ENCODE data around the gene DESI2.

DNA sequence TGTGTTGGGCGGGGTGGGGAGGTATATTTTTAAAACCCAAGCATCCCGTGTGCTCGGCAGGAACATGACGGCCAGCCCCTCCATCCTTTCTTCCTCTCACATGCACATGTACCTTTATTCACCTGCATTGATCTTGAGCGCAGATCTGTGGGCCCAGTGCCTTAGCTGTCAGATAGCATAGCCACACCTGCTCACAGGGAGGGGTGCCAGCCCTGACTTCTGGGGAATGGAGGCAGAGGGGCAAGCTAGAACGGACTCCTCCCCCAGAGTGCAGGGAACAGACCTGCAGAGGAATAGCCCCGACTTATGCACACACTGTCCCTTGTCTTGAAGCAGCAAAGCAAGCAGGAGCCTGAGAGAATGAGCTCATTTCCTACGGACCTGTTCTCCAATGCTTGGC is 56.1 kb downstream of the DESI2 start:
- no peak for TF ChIP-seq CEBPB (IDR thresholded peaks at IDR 0.05)
- TF ChIP-seq, protein P1, sequence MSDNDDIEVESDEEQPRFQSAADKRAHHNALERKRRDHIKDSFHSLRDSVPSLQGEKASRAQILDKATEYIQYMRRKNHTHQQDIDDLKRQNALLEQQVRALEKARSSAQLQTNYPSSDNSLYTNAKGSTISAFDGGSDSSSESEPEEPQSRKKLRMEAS (IDR thresholded peaks at IDR 0.05), result no peak
- TF ChIP-seq EGR1 (IDR thresholded peaks at IDR 0.05), result no peak
- no peak for TF ChIP-seq EP300 (IDR thresholded peaks at IDR 0.05; ENCODE audit: borderline replicate concordance)
- no peak for TF ChIP-seq NFIC (IDR thresholded peaks at IDR 0.05)
- no peak for TF ChIP-seq FOXM1 (IDR thresholded peaks at IDR 0.05; ENCODE audit: borderline replicate concordance, low read depth)
- TF ChIP-seq YY1 (IDR thresholded peaks at IDR 0.05; ENCODE audit: low read depth), result no peak
- TF ChIP-seq CREB1 (IDR thresholded peaks at IDR 0.05; ENCODE audit: low read depth), result no peak
- no peak for TF ChIP-seq TAF1 (IDR thresholded peaks at IDR 0.05; ENCODE audit: low read depth)
- TF ChIP-seq, protein P2, sequence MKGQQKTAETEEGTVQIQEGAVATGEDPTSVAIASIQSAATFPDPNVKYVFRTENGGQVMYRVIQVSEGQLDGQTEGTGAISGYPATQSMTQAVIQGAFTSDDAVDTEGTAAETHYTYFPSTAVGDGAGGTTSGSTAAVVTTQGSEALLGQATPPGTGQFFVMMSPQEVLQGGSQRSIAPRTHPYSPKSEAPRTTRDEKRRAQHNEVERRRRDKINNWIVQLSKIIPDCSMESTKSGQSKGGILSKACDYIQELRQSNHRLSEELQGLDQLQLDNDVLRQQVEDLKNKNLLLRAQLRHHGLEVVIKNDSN (IDR thresholded peaks at IDR 0.05), result no peak
- TF ChIP-seq, protein P3, sequence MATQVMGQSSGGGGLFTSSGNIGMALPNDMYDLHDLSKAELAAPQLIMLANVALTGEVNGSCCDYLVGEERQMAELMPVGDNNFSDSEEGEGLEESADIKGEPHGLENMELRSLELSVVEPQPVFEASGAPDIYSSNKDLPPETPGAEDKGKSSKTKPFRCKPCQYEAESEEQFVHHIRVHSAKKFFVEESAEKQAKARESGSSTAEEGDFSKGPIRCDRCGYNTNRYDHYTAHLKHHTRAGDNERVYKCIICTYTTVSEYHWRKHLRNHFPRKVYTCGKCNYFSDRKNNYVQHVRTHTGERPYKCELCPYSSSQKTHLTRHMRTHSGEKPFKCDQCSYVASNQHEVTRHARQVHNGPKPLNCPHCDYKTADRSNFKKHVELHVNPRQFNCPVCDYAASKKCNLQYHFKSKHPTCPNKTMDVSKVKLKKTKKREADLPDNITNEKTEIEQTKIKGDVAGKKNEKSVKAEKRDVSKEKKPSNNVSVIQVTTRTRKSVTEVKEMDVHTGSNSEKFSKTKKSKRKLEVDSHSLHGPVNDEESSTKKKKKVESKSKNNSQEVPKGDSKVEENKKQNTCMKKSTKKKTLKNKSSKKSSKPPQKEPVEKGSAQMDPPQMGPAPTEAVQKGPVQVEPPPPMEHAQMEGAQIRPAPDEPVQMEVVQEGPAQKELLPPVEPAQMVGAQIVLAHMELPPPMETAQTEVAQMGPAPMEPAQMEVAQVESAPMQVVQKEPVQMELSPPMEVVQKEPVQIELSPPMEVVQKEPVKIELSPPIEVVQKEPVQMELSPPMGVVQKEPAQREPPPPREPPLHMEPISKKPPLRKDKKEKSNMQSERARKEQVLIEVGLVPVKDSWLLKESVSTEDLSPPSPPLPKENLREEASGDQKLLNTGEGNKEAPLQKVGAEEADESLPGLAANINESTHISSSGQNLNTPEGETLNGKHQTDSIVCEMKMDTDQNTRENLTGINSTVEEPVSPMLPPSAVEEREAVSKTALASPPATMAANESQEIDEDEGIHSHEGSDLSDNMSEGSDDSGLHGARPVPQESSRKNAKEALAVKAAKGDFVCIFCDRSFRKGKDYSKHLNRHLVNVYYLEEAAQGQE (IDR thresholded peaks at IDR 0.05; ENCODE audit: low read depth), result no peak
- TF ChIP-seq TCF12 (IDR thresholded peaks at IDR 0.05; ENCODE audit: low read depth), result no peak

Data from Ishikawa (cell line).